Epithelial cell of esophagus (primary cell): Measurements from ENCODE around the gene PROC.
"Not testable (repeated sequence)": the region's sequence is repeated elsewhere in the genome, so short reads cannot be mapped to it uniquely, and the experiment has no call there.

Experiments used
- DNase-seq: peaks from one replicate; pipeline ENCODE4 v3.0.0; 2010; ENCODE audit warnings: low read depth
- H3K4me3 ChIP-seq: 2 replicates; pipeline ENCODE4 v1.5.1; 2011; ENCODE audit warnings: mild to moderate bottlenecking, low read length, control low read depth
- TF ChIP-seq, protein P1 (sequence below): IDR thresholded peaks from 2 replicates; pipeline ENCODE4 v1.5.1; 2011; ENCODE audit warnings: low read depth, mild to moderate bottlenecking, low read length, control low read depth, inconsistent platforms; ENCODE audit not compliant: insufficient read depth; ENCODE audit errors: missing control alignments

The PROC gene

DNA sequence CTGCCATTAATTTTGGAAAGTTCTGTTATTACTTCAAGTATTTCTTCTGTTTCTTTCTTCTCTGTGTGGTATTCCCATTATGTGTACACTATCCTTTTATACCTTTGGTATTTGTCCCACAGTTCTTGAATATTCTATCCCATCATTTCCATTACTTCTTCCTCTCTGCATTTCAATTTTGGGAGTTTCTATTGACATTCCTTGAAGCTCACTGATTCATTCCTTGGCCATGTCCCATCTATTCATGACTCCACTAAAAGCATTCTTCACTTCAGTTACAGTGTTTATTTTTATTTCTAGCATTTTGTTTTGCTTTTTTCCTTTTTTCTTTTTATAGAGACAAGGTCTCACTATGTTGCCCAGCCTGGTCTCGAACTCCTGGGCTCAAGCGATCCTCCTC lies 30.3 kb downstream of the PROC start:
- no peak for DNase-seq

DNA sequence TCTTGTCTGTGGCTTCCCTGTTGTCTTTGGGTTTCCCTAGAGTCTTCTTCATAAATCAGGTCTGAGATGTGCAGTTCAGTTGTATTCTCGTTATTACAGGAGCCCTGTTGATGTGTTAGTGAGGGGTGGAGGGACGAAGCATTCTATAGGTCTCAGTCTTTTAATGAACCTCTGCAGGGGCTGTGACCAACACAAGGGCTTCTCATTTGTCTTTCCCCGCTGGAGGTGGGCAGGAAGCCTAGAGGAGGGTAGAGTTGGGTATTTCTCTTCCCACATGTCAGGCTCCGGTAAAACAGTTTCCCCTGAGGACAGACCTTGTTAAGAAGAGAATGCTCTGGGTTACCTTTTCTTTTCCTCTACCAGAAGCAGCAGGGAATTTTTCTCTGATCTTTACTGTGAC lies 31.2 kb downstream of the PROC start:
- H3K4me3 ChIP-seq, result no peak overlapping the region
- TF ChIP-seq, protein P1, sequence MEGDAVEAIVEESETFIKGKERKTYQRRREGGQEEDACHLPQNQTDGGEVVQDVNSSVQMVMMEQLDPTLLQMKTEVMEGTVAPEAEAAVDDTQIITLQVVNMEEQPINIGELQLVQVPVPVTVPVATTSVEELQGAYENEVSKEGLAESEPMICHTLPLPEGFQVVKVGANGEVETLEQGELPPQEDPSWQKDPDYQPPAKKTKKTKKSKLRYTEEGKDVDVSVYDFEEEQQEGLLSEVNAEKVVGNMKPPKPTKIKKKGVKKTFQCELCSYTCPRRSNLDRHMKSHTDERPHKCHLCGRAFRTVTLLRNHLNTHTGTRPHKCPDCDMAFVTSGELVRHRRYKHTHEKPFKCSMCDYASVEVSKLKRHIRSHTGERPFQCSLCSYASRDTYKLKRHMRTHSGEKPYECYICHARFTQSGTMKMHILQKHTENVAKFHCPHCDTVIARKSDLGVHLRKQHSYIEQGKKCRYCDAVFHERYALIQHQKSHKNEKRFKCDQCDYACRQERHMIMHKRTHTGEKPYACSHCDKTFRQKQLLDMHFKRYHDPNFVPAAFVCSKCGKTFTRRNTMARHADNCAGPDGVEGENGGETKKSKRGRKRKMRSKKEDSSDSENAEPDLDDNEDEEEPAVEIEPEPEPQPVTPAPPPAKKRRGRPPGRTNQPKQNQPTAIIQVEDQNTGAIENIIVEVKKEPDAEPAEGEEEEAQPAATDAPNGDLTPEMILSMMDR, result no peak
- no peak for DNase-seq

More for the DNA sequence above, 30.3 kb downstream of the PROC start:
- H3K4me3 ChIP-seq, result no peak overlapping the region
- TF ChIP-seq, protein P1, result no peak

DNA sequence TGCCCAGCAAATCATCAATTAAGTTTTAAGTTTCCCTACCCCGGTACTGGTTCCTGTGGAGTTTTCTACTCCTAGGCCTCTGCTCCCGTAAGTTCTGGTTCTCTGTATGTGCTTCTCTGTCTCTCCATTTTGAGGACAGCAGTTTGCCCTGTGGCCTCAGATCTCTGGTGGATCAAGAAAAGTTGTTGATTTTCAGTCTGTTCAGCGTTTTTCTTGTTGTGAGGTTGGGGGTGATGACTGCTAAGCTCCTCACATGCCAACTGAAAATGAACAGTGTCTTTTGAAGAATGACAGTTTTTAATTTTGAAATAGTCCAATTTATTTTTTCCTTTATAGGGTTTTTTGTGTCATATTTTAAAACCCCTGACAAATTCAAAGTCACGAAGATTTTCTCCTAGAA lies 31.7 kb downstream of the PROC start:
- DNase-seq, result no peak
- TF ChIP-seq, protein P1, result no peak
- no peak overlapping the region for H3K4me3 ChIP-seq

DNA sequence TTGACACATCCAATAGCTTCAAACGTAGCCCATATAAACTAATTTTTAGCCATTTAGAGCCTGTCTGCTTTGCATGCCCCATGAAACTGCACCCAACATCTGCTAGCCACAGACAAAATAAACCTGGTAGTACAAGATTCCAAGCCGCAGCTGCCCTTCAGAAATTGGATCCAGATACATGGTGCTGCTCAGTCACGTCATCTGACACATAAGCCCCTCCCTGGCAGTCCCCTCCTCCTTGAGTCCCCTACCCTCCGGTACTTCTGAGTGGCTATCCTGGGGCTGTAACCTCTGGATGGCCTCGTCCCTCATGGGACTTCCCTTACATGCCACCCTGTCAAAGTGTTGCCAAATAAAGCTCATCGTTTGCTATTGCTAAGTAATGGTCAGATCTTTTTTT lies 33.8 kb downstream of the PROC start:
- DNase-seq, result no peak
- TF ChIP-seq, protein P1, result no peak
- H3K4me3 ChIP-seq, result no peak overlapping the region

DNA sequence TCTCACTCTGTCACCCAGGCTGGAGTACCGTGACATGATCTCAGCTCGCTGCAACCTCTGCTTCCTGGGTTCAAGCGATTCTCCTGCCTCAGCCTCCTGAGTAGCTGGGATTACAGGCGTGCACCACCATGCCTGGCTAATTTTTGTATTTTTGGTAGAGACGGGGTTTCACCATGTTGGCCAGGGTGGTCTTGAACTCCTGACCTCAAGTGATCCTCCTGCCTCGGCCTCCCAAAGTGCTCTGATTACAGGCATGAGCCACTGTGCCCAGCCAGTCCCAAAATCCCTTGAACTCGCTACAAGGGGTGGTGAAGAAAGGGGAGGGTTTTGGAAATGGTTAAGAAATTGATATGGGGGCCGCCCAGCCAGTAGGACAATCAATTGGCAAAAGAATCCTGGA lies 34.2 kb downstream of the PROC start:
- H3K4me3 ChIP-seq, DNase-seq: not testable (repeated sequence)

DNA sequence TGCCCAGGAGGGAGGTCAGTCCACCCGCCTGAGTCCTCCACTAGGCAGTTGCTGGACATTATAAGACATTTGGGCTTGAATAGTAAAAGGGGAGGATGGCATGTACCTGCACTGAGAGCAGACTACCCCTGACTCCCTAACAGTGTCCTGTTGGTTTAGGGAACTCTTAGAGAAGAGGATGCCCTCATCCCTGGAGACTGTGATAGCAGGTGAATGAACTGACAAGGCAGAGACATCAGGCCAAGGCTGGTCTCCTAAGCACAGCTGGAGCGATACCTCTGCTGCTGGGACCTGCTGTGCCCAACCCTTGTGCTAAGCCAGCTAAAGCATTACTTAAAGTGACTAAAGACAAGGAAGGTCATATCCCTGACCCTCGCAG lies 34.8 kb downstream of the PROC start:
- H3K4me3 ChIP-seq, result no peak overlapping the region
- TF ChIP-seq, protein P1, result no peak
- DNase-seq, result no peak

DNA sequence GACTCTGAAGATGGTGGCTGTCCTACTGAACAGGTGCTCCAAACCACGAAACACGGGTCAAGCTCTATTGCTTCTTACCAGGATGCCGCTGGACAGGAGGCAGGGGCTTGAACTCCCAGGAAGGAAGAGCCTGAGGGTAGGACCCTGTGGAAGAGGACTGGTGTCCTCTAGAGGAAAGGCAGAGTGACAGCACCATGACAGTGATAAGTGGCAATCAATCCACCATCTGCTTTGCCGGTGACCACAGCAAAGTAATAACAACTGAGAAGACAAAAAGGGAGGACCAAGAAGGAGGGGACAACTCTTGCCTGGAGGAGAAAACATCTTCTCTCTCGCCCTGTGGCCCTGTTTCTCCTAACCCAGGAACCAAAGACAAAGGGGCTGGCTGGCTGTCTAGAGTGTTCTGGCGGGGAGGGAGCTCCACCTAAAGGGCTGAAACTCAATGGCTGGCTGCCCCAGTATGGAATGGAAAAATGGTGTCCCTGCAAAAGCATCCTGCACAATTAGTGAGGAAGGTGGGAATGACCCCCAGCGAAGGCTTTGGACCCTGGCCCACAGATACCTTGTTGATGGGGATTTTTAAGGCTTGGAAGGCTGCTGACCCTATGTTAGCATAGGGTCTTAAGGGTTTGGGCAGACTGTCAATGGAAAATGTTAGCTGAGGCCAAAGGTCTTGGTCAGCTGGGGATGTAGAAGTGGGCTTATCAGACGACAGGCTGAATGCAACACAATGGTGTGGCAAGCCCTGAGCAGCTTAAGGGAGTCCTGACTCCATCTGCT lies 35.4 kb downstream of the PROC start:
- no peak overlapping the region for H3K4me3 ChIP-seq
- DNase-seq, result peak; percentile 3
- TF ChIP-seq, protein P1, result peak; percentile 2
